Measurements from ENCODE around the gene ADAM12. TPM values are rescaled to one million over a fixed set of nuclear protein-coding genes. Genes with fewer than 3 reads are reported as not detected.

The ADAM12 gene
- total RNA-seq, 2 donors from 2014 or later, result 0.71 to 1.2 TPM

DNA sequence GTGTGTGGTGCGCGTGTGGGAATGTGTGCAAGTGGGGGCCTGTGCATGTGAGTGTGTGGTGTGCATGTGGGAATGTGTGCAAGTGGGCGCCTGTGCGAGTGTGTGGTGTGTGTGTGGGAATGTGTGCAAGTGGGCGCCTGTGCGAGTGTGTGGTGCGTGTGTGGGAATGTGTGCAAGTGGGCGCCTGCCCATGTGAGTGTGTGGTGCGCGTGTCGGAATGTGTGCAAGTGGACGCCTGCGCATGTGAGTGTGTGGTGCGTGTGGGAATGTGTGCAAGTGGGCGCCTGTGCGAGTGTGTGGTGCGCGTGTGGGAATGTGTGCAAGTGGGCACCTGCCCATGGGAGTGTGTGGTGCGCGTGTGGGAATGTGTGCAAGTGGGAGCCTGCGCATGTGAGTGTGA lies 259.7 kb downstream of the ADAM12 start:
- H3K9me3 ChIP-seq, result no peaks in the 10 kb centered on the region
- no peak for DNase-seq (ENCODE audit: low spot score)
- no peak overlapping the region for H3K27ac ChIP-seq
- H3K4me1 ChIP-seq, result no peaks in the 10 kb centered on the region
- no peaks in the 10 kb centered on the region for H3K27me3 ChIP-seq
- no peak overlapping the region for H3K4me3 ChIP-seq
- TF ChIP-seq, protein P1, sequence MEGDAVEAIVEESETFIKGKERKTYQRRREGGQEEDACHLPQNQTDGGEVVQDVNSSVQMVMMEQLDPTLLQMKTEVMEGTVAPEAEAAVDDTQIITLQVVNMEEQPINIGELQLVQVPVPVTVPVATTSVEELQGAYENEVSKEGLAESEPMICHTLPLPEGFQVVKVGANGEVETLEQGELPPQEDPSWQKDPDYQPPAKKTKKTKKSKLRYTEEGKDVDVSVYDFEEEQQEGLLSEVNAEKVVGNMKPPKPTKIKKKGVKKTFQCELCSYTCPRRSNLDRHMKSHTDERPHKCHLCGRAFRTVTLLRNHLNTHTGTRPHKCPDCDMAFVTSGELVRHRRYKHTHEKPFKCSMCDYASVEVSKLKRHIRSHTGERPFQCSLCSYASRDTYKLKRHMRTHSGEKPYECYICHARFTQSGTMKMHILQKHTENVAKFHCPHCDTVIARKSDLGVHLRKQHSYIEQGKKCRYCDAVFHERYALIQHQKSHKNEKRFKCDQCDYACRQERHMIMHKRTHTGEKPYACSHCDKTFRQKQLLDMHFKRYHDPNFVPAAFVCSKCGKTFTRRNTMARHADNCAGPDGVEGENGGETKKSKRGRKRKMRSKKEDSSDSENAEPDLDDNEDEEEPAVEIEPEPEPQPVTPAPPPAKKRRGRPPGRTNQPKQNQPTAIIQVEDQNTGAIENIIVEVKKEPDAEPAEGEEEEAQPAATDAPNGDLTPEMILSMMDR (IDR thresholded peaks at IDR 0.05), result no peak
- no peaks in the 10 kb centered on the region for H3K36me3 ChIP-seq

DNA sequence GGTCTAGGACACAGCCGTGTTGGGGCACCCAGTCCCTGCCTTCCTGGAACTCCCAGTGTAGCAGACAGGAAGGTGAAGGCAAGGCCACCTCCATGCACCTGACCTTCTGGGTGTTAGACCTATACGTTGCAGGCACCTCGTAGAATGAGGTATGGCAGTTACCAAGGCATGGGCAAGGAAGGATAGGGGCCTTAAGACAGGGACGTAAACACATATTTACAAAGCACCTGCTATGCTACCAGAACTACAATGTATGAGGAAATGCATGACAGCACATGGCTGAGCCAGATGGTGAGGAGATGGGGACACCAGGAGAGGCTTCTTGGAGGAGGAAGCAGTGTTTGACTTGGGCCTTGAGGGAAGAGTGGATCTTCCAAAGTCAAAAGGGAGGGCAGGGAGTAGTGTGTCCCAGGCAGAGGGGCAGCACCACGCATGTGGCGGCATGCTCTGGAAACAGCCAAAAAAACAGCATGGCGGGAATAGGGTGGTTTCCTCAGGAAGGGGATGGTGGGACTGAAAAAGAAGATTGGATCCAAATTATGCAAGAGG lies 260.7 kb downstream of the ADAM12 start:
- H3K27me3 ChIP-seq, result no peaks in the 10 kb centered on the region
- no peaks in the 10 kb centered on the region for H3K9me3 ChIP-seq
- peak; percentile 40 for DNase-seq (ENCODE audit: low spot score)
- H3K4me3 ChIP-seq, result no peak overlapping the region
- TF ChIP-seq, protein P1 (IDR thresholded peaks at IDR 0.05), result no peak
- no peaks in the 10 kb centered on the region for H3K36me3 ChIP-seq
- no peaks in the 10 kb centered on the region for H3K4me1 ChIP-seq
- H3K27ac ChIP-seq, result no peak overlapping the region

DNA sequence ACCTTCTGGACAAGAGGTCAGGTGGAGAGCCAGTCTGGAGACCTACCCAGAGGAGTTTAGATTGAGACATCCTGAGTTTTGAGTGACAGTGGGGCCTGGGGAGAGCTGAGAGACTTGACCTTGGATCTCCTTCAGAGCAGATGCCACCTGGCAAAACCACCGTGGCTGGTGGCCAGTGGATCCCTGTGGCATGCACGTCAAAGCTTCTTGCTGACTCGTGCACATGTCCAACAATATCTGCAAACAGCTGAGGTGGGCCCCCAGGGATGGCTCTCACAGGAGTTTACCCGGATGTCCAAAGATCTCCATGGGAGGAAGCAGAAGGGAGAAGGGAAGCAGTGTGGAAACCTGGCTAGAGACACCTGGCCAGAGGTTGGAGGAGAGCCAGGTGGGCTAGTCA lies 261.4 kb downstream of the ADAM12 start:
- H3K36me3 ChIP-seq, result no peaks in the 10 kb centered on the region
- peak; percentile 55 for DNase-seq (ENCODE audit: low spot score)
- no peak overlapping the region for H3K4me3 ChIP-seq
- H3K9me3 ChIP-seq, result no peaks in the 10 kb centered on the region
- H3K4me1 ChIP-seq, result no peaks in the 10 kb centered on the region
- TF ChIP-seq, protein P1 (IDR thresholded peaks at IDR 0.05), result no peak
- H3K27ac ChIP-seq, result no peak overlapping the region
- H3K27me3 ChIP-seq, result no peaks in the 10 kb centered on the region

DNA sequence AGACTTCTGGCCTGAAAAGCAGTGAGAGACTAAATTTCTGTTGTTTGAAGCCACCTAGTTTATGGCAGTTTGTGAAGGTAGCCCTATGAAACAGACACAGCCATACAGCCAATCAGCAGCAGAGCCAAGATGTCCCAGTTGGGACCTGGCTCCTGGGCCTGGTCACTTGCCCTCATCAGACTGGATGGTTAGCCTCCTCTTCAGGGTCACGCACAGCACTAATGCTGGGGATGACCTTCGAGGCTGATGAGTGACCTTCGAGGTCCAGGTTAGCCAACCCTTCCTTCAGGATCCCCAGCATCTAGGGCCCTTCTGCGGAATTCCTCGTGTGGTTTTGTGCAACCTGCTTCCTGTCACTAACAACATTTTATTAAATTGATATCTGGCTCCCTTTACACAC lies 262.3 kb downstream of the ADAM12 start:
- TF ChIP-seq, protein P1 (IDR thresholded peaks at IDR 0.05), result no peak
- Histone ChIP-seq H3K27ac (no peak overlapping the region), H3K36me3 (no peaks in the 10 kb centered on the region), H3K4me3 (no peak overlapping the region), H3K4me1 (no peaks in the 10 kb centered on the region), H3K27me3 (no peaks in the 10 kb centered on the region), H3K9me3 (no peaks in the 10 kb centered on the region)
- peak; percentile 18 for DNase-seq (ENCODE audit: low spot score)

DNA sequence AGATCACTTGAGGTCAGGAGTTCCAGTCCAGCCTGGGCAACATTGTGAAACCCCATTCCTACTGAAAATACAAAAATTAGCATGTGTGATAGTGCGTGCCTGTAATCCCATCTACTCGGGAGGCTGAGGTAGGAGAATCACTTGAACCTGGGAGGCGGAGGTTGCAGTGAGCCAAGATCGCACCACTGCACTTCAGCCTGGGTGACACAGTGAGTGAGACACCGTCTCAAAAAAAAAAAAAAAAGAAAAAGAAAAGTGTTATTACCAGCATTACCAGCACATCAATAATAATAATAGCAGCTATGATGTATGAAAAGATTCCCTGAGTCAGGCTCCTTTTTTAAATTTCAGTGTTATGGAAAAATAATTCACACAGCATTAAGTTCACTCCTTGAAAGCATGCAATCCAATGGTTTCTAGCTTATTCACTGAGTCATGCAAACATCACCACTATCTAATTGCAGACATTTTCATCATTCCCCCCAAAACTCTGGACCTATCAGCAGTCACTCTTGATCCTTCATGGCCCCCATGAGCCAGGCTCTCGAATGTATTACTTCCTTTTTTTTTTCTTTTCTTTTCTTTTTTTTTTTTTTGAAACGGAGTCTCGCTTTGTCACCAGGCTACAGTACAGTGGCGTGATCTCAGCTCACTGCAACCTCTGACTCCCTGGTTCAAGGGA lies 263.5 kb downstream of the ADAM12 start:
- Histone ChIP-seq H3K27ac (no peak overlapping the region), H3K9me3 (no peaks in the 10 kb centered on the region), H3K27me3 (no peaks in the 10 kb centered on the region), H3K4me3 (no peak overlapping the region), H3K4me1 (no peaks in the 10 kb centered on the region), H3K36me3 (no peaks in the 10 kb centered on the region)
- TF ChIP-seq, protein P1 (IDR thresholded peaks at IDR 0.05), result no peak
- no peak for DNase-seq (ENCODE audit: low spot score)

DNA sequence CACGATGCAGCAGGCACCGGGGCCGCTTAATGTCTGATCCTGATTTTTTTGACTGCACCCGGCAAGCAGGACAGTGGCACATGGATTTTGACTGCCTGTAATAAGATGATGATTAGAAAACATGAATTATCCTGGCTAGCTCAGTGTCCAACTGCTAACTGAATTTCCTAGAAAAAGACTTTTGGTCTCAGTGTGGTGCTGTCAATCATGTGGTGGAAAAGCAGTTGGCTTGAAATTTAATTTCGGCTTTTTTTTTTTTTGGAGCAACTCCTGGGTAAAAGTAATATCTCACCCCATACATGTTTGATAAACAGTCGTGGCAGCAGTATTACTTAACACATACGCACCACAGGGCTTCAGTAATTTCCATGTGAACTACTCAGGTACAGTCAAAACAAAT lies 264.2 kb downstream of the ADAM12 start:
- TF ChIP-seq, protein P1 (IDR thresholded peaks at IDR 0.05), result no peak
- H3K27me3 ChIP-seq, result no peaks in the 10 kb centered on the region
- H3K36me3 ChIP-seq, result no peaks in the 10 kb centered on the region
- peak; percentile 16 for DNase-seq (ENCODE audit: low spot score)
- H3K9me3 ChIP-seq, result no peaks in the 10 kb centered on the region
- no peak overlapping the region for H3K4me3 ChIP-seq
- H3K27ac ChIP-seq, result no peak overlapping the region
- H3K4me1 ChIP-seq, result no peaks in the 10 kb centered on the region
